ENCODE data around the gene ATM.

DNA sequence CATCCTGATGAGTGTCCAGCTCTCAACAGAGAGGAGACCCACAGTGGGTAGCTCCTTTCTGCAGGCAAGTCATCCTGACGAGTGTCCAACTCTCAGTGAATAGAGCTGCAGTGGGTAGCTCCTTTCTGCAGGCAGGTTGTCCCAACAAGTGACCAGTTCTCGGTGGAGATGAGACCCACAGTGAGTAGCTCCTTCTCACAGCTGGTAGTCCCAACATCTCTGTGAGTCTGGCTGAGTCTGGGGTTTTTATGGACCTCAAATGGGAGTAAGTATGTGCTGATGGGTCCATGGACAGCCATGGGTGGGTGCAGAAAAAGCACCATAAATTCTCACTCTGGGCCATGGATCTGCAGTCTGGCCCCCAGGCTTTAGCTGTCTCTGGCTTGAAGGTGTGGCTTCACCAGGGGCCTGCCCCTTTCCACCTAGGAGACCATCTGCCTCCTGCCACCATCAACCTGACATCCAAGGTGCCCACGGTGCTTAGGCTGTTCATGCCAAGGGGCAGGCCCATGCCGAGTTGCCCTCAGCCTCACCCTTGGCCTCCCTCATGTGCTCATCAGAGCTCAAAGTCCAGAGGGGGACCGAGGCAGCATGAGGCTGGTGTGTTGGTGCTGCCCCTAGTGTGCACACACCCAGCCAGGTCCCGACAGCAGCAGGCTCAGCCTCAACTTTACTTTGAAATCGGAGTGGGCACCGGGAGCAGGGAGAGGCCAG is 15.7 kb upstream of the ATM start:
- no peak for TF ChIP-seq EZH2phosphoT487 (IDR thresholded peaks at IDR 0.05; ENCODE audit: low read depth)
- TF ChIP-seq, protein P1, sequence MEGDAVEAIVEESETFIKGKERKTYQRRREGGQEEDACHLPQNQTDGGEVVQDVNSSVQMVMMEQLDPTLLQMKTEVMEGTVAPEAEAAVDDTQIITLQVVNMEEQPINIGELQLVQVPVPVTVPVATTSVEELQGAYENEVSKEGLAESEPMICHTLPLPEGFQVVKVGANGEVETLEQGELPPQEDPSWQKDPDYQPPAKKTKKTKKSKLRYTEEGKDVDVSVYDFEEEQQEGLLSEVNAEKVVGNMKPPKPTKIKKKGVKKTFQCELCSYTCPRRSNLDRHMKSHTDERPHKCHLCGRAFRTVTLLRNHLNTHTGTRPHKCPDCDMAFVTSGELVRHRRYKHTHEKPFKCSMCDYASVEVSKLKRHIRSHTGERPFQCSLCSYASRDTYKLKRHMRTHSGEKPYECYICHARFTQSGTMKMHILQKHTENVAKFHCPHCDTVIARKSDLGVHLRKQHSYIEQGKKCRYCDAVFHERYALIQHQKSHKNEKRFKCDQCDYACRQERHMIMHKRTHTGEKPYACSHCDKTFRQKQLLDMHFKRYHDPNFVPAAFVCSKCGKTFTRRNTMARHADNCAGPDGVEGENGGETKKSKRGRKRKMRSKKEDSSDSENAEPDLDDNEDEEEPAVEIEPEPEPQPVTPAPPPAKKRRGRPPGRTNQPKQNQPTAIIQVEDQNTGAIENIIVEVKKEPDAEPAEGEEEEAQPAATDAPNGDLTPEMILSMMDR (IDR thresholded peaks at IDR 0.05; ENCODE audit: low read depth, low read length), result no peak

Measured in OCI-LY3 (cell line).